Activated naive CD4-positive, alpha-beta T cell treated with anti-CD3 and anti-CD28 coated beads for 36 hours (primary cell): Measurements from ENCODE around the gene OTOG. TPM values are rescaled to one million over a fixed set of nuclear protein-coding genes. Genes with fewer than 3 reads are reported as not detected.

Experiments
- CTCF ChIA-PET: fragments of 350-600 bp; sonication (Branson Sonifier 250); formaldehyde crosslinking; loops from one replicate; lab custom pipeline; 2021; ENCODE audit warnings: antibody characterized with exemption; lab: Charles Lee
- DNase-seq: peaks from one replicate; pipeline ENCODE4 v3.0.0-alpha.2; 2020
- H3K27ac Mint-ChIP-seq: one replicate; pipeline ENCODE4 v1.8.0; 2021; ENCODE audit warnings: mild to moderate bottlenecking, mixed read lengths
- H3K27me3 Mint-ChIP-seq: one replicate; pipeline ENCODE4 v1.8.0; 2021; ENCODE audit warnings: low read depth, mixed read lengths
- H3K36me3 Mint-ChIP-seq: one replicate; pipeline ENCODE4 v1.8.0; 2021; ENCODE audit warnings: low read depth, mixed read lengths
- H3K4me1 Mint-ChIP-seq: one replicate; pipeline ENCODE4 v1.8.0; 2021; ENCODE audit warnings: low read depth, mixed read lengths
- H3K4me3 Mint-ChIP-seq: one replicate; pipeline ENCODE4 v1.8.0; 2021; ENCODE audit warnings: mild to moderate bottlenecking, moderate library complexity, mixed read lengths
- H3K9me3 Mint-ChIP-seq: one replicate; pipeline ENCODE4 v1.8.0; 2021; ENCODE audit warnings: mixed read lengths
- intact Hi-C: fragments of 100-400 bp; cut with micrococcal nuclease; formaldehyde crosslinking; loops from one replicate; pipeline ENCODE4 v1.15.1; 2023
- total RNA-seq, 2 experiments: library from RNA; stranded (reverse); gene quantifications; one replicate each; pipeline ENCODE4 v1.2.3, GENCODE V29; 2021

Gene OTOG
- total RNA-seq, 2 experiments from 2014 or later = not detected

DNA sequence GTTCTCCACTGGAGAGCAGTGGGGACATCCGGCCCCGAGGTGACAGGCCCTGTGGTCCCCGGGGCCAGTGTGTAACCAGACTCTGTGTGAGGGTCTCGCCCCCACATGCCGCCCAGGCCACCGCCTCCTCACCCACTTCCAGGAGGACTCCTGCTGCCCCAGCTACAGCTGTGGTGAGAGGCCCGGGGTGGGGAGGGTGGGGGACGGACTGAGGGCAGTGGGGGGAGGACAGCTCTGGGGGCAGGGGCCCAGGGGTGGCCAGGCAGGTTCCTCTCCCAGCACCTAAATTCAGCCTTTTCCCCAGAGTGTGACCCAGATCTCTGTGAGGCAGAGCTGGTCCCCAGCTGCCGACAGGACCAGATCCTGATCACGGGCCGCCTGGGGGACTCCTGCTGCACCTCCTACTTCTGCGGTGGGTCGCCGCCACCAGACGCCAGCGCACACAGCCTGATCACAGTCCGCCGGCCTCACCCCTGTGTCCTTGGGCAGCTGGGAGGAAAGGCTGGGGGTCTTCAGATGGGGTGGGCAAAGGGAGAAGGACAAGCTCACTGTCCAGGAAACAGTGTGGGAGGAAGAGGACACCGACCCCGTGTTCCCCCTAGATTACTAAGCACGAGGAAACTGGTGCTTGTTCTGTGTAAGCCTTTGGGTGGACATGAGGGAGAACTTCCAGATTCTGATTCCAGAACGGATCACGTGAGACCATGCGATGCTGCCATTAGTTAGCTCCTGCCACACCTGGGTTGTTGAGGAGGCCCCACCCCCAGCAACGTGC is 87.9 kb downstream of the OTOG start:
- no peaks in the 10 kb centered on the region for H3K27me3 Mint-ChIP-seq
- H3K4me3 Mint-ChIP-seq = no peak overlapping the region
- no peak for DNase-seq
- no peaks in the 10 kb centered on the region for H3K36me3 Mint-ChIP-seq
- no peaks in the 10 kb centered on the region for H3K9me3 Mint-ChIP-seq
- H3K4me1 Mint-ChIP-seq = no peaks in the 10 kb centered on the region
- CTCF ChIA-PET = no interaction called here
- intact Hi-C loops = no loop called here
- H3K27ac Mint-ChIP-seq = no peak overlapping the region

DNA sequence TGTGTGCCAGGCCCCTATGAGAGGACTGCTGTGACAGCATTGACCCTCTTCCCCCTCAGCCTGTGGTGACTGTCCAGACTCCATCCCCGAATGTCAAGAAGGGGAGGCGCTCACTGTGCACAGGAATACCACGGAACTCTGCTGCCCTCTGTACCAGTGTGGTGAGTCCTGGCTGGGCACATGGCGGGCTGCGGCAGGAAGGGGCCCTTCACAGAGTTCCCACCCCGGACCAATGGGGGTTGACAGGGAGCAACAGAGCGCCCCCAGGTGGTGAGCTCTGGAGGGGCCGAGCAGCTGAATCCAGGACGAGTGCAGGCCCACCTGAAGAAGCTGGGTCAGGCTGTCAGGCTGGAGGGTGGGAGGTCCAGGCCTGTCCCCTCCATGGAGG is 88.5 kb downstream of the OTOG start:
- no peaks in the 10 kb centered on the region for H3K36me3 Mint-ChIP-seq
- H3K4me1 Mint-ChIP-seq = no peaks in the 10 kb centered on the region
- no peak for DNase-seq
- H3K9me3 Mint-ChIP-seq = no peaks in the 10 kb centered on the region
- H3K4me3 Mint-ChIP-seq = no peak overlapping the region
- H3K27ac Mint-ChIP-seq = no peak overlapping the region
- H3K27me3 Mint-ChIP-seq = no peaks in the 10 kb centered on the region
- intact Hi-C loops = no loop called here
- CTCF ChIA-PET = no interaction called here

- intact Hi-C loops = no loop called here
- no peak for DNase-seq
- CTCF ChIA-PET = interaction anchor here (0.5 kb wide), 1 partner anchor 107 kb away, joined by 4 read pairs; no protein-coding TSS in a partner anchor
- no peak overlapping the region for H3K27ac Mint-ChIP-seq
- no peak overlapping the region for H3K4me3 Mint-ChIP-seq
- no peaks in the 10 kb centered on the region for H3K36me3 Mint-ChIP-seq
- H3K27me3 Mint-ChIP-seq = no peaks in the 10 kb centered on the region
- no peaks in the 10 kb centered on the region for H3K4me1 Mint-ChIP-seq
- H3K9me3 Mint-ChIP-seq = no peaks in the 10 kb centered on the region
Observed at GRCh38 chr11:17636721-17637120, 89.7 kb downstream of the OTOG start.

- no peaks in the 10 kb centered on the region for H3K36me3 Mint-ChIP-seq
- intact Hi-C loops = no loop called here
- no peaks in the 10 kb centered on the region for H3K27me3 Mint-ChIP-seq
- CTCF ChIA-PET = interaction anchor here (0.9 kb wide), 1 partner anchor 333 kb away, joined by 3 read pairs; no protein-coding TSS in a partner anchor
- no peak overlapping the region for H3K4me3 Mint-ChIP-seq
- DNase-seq = no peak
- no peaks in the 10 kb centered on the region for H3K4me1 Mint-ChIP-seq
- no peaks in the 10 kb centered on the region for H3K9me3 Mint-ChIP-seq
- no peak overlapping the region for H3K27ac Mint-ChIP-seq
Observed at GRCh38 chr11:17637901-17638300, 90.8 kb downstream of the OTOG start.

- CTCF ChIA-PET = interaction anchor here (0.9 kb wide), 1 partner anchor 332 kb away, joined by 3 read pairs; no protein-coding TSS in a partner anchor
Observed at GRCh38 chr11:17638311-17638710, 91.3 kb downstream of the OTOG start.

DNA sequence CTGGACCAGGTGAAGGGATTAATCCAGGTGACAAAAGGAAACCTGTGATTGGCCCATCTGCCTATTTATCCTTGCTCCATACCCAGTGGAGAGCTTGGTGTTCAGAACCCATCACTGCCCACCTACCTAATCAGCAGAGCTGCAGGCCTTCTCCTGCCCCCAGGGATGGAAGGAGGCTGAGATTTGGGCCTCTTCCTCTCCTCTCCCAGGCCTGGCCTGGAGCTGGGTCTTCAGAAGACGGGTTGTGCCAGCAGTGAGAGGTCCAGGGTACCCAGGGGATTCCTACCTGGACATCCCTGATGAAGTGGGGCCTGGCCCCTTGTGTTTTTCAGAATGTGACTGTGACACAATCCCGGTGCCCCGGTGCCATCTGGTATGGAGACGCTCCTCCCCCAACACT is 92.0 kb downstream of the OTOG start:
- no peak for DNase-seq
- intact Hi-C loops = no loop called here
- CTCF ChIA-PET = no interaction called here
- Mint-ChIP-seq H3K4me1 (no peaks in the 10 kb centered on the region), H3K27me3 (no peaks in the 10 kb centered on the region), H3K4me3 (no peak overlapping the region), H3K9me3 (no peaks in the 10 kb centered on the region), H3K36me3 (no peaks in the 10 kb centered on the region), H3K27ac (no peak overlapping the region)

More at GRCh38 chr11:17638311-17638710, 91.3 kb downstream of the OTOG start:
- intact Hi-C loops = no loop called here
- no peak for DNase-seq
- Mint-ChIP-seq H3K27ac (no peak overlapping the region), H3K36me3 (no peaks in the 10 kb centered on the region), H3K4me1 (no peaks in the 10 kb centered on the region), H3K9me3 (no peaks in the 10 kb centered on the region), H3K27me3 (no peaks in the 10 kb centered on the region), H3K4me3 (no peak overlapping the region)

DNA sequence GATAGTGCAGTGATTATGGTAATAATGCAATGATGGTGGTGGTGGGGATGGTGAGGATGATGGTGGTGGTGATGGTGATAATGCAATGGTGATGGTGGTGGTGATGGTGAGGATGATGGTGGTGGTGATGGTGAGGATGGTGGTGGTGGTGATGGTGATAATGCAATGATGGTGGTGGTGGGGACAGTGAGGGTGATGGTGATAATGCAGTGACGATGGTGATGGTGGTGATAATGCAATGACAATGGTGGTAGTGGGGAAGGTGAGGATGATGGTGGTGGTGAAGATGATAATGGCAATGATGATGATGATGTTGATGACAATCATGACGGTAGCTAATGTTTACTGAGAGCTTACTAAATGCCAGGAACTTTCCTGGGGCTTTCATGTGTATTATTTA is 92.7 kb downstream of the OTOG start:
- intact Hi-C loops = no loop called here
- H3K27me3 Mint-ChIP-seq = no peaks in the 10 kb centered on the region
- H3K4me3 Mint-ChIP-seq = no peak overlapping the region
- H3K4me1 Mint-ChIP-seq = no peaks in the 10 kb centered on the region
- H3K27ac Mint-ChIP-seq = no peak overlapping the region
- DNase-seq = no peak
- H3K36me3 Mint-ChIP-seq = no peaks in the 10 kb centered on the region
- CTCF ChIA-PET = no interaction called here
- no peaks in the 10 kb centered on the region for H3K9me3 Mint-ChIP-seq

- Mint-ChIP-seq H3K4me1 (no peaks in the 10 kb centered on the region), H3K27ac (no peak overlapping the region), H3K4me3 (no peak overlapping the region), H3K9me3 (no peaks in the 10 kb centered on the region), H3K36me3 (no peaks in the 10 kb centered on the region), H3K27me3 (no peaks in the 10 kb centered on the region)
- intact Hi-C loops = no loop called here
- DNase-seq = no peak
- CTCF ChIA-PET = no interaction called here
Observed at GRCh38 chr11:17640493-17641164, 93.6 kb downstream of the OTOG start.

DNA sequence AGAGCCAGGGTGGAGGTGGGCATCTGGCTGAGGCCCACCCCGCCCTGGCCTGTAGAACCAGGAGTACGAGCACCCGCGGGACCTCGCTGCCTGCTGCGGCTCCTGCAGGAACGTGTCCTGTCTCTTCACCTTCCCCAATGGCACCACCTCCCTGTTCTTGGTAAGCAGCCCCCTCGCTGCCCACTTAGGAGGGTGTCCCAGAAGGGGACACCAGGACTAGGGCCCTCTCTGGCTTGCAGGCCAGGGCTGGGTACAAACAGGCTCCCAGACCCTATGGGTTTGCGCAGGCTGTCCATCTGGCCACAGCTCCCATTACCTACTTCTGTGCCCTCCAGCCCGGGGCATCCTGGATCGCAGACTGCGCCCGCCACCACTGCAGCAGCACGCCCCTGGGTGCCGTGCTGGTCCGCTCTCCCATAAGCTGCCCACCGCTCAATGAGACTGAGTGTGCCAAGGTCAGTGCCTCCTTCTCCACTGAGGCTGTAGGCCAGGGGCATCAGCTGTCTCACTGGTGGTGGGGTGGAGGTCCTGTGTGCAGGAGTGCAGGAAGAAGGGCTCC is 94.8 kb downstream of the OTOG start:
- no peak for DNase-seq
- Mint-ChIP-seq H3K36me3 (no peaks in the 10 kb centered on the region), H3K4me1 (no peaks in the 10 kb centered on the region), H3K27ac (no peak overlapping the region), H3K9me3 (no peaks in the 10 kb centered on the region), H3K4me3 (no peak overlapping the region), H3K27me3 (no peaks in the 10 kb centered on the region)
- intact Hi-C loops = no loop called here
- CTCF ChIA-PET = no interaction called here

DNA sequence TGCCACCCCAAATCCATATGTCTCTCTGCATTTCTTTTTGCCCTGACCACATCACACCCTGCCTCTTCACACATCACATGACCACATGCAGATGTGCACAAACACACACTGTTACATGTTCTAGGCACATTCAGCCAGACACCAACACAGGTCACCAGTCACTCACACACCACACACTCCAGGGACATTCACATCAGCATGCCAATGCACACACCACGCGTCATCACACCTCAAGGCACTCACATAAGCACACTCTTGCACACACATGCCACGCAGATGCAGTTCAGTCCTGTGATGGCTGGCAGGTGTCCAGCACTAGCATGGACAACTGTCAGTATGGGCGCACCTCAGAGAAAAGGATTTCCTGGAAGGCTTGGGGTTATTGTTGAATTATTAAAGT is 95.3 kb downstream of the OTOG start:
- no peaks in the 10 kb centered on the region for H3K4me1 Mint-ChIP-seq
- no peak overlapping the region for H3K4me3 Mint-ChIP-seq
- no peaks in the 10 kb centered on the region for H3K27me3 Mint-ChIP-seq
- no peaks in the 10 kb centered on the region for H3K9me3 Mint-ChIP-seq
- no peaks in the 10 kb centered on the region for H3K36me3 Mint-ChIP-seq
- CTCF ChIA-PET = no interaction called here
- DNase-seq = no peak
- intact Hi-C loops = no loop called here
- no peak overlapping the region for H3K27ac Mint-ChIP-seq

GRCh38 chr11:17642980-17643379 is 95.9 kb downstream of the OTOG start:
- intact Hi-C loops = no loop called here
- H3K27ac Mint-ChIP-seq = no peak overlapping the region
- CTCF ChIA-PET = interaction anchor here (0.6 kb wide), 1 partner anchor 19 kb away, joined by 3 read pairs; no protein-coding TSS in a partner anchor
- H3K36me3 Mint-ChIP-seq = no peaks in the 10 kb centered on the region
- no peak for DNase-seq
- no peaks in the 10 kb centered on the region for H3K27me3 Mint-ChIP-seq
- H3K4me3 Mint-ChIP-seq = no peak overlapping the region
- H3K9me3 Mint-ChIP-seq = peaks cover 2% of the 10 kb centered on the region
- H3K4me1 Mint-ChIP-seq = no peaks in the 10 kb centered on the region

- CTCF ChIA-PET = interaction anchor here (0.6 kb wide), 1 partner anchor 914 kb away, joined by 5 read pairs; no protein-coding TSS in a partner anchor
- Mint-ChIP-seq H3K27ac (no peak overlapping the region), H3K9me3 (peaks cover 2% of the 10 kb centered on the region), H3K4me1 (no peaks in the 10 kb centered on the region), H3K27me3 (peaks cover 3% of the 10 kb centered on the region), H3K4me3 (no peak overlapping the region), H3K36me3 (no peaks in the 10 kb centered on the region)
- no peak for DNase-seq
- intact Hi-C loops = no loop called here
Observed at GRCh38 chr11:17643506-17644405, 96.7 kb downstream of the OTOG start.
